Choroid plexus epithelial cell (primary cell): ENCODE measurements around the gene CEP164.
A peak's percentile ranks its signal among the peaks of the same experiment; 100 is the strongest.

Source experiments
- DNase-seq: peaks from one replicate; pipeline ENCODE4 v3.0.0-alpha.2; 2010; ENCODE audit warnings: low read depth
- H3K4me3 ChIP-seq: 2 replicates; pipeline ENCODE4 v1.5.1; 2011; ENCODE audit warnings: low read depth, mild to moderate bottlenecking, control low read depth, low read length, moderate library complexity
- TF ChIP-seq, protein P1 (sequence below): conservative IDR thresholded peaks from 2 replicates; pipeline ENCODE4 v1.5.1; 2011; ENCODE audit warnings: low read depth, mild to moderate bottlenecking, control low read depth, inconsistent platforms, low read length, moderate library complexity

The CEP164 gene

DNA sequence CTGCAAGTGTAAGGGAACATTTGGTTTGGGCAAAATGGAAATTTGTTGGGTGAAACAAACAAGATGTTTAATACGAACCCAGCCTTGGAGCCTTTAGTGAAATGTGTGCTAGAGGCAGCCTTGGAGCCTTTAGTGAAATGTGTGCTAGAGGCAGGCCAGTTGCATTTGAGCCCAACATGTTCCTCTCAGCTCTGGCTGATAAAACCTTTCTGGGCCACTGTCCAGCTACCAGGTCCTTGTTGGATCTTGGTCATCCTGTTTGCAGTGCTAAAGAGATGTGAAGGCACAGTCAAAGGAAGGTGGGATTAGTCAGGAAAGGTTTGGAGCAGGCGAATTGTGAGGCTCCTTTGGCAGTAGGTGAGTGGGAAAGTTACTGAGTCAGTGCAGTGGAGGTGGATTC, 48.9 kb downstream of the CEP164 start:
- no peak overlapping the region for H3K4me3 ChIP-seq
- DNase-seq = no peak
- TF ChIP-seq, protein P1, sequence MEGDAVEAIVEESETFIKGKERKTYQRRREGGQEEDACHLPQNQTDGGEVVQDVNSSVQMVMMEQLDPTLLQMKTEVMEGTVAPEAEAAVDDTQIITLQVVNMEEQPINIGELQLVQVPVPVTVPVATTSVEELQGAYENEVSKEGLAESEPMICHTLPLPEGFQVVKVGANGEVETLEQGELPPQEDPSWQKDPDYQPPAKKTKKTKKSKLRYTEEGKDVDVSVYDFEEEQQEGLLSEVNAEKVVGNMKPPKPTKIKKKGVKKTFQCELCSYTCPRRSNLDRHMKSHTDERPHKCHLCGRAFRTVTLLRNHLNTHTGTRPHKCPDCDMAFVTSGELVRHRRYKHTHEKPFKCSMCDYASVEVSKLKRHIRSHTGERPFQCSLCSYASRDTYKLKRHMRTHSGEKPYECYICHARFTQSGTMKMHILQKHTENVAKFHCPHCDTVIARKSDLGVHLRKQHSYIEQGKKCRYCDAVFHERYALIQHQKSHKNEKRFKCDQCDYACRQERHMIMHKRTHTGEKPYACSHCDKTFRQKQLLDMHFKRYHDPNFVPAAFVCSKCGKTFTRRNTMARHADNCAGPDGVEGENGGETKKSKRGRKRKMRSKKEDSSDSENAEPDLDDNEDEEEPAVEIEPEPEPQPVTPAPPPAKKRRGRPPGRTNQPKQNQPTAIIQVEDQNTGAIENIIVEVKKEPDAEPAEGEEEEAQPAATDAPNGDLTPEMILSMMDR = no peak

DNA sequence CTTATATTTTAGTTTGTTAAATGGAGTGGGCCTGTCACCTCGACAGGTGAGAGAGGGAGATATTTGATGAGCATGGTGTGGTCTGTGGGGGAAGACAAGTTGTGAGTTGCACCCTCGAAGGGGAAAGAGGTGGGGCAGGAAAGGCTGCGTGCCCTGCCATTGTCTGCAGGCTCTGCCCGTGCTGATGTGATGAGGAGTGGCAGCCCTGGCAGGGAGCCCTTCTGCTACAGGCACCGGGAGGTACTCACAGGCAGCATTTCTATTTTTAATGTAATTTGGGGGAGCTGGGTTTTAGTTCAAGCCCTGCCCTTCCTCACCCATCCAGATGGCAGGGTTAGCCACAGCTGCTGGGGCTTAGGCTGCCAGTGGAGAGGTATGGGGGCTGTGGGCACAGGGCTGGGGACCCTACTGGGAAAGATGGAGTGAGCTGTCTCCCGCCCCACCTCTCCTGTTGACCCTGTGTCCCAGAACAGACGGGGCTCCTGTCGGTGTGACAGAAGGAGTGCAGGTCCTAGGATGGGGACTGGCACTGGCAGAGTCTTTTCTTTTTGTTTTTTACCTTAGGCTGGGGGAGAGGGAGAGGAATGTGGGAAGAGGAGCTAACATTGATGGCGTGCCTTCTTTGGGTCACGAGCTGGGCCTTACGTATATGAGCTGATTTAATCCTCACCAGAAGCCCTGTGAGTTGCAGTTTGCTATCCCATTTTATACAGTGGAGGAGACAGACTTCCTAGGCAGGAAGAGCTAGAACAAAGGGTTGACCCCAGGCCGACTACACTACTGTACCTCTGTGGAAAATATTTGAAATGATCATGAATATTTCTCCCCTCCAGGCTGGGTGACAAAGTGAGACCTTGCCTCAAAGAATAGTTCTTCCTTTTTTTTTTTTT, 51.6 kb downstream of the CEP164 start:
- no peak overlapping the region for H3K4me3 ChIP-seq
- no peak for DNase-seq
- TF ChIP-seq, protein P1 = no peak

DNA sequence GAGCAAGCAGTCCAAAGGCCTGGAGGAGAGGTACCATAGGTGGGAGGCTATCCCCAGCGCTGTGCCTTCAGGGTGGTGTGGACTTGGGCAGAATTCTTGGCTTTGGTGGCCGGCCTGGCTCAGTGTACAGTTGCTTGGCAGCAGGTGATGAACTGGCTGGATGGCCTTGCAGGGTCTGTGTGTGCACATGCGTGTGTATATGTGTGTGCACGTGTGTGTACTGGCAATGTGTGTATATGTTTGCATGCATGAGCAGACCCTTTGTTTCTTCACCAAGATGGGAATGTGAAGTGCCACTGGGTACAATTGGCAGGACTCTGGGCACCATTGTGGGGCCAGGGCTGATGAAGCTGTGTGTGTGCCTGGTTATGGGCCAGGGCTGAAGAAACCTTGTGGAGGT, 53.0 kb downstream of the CEP164 start:
- DNase-seq = no peak
- TF ChIP-seq, protein P1 = no peak
- H3K4me3 ChIP-seq = no peak overlapping the region

DNA sequence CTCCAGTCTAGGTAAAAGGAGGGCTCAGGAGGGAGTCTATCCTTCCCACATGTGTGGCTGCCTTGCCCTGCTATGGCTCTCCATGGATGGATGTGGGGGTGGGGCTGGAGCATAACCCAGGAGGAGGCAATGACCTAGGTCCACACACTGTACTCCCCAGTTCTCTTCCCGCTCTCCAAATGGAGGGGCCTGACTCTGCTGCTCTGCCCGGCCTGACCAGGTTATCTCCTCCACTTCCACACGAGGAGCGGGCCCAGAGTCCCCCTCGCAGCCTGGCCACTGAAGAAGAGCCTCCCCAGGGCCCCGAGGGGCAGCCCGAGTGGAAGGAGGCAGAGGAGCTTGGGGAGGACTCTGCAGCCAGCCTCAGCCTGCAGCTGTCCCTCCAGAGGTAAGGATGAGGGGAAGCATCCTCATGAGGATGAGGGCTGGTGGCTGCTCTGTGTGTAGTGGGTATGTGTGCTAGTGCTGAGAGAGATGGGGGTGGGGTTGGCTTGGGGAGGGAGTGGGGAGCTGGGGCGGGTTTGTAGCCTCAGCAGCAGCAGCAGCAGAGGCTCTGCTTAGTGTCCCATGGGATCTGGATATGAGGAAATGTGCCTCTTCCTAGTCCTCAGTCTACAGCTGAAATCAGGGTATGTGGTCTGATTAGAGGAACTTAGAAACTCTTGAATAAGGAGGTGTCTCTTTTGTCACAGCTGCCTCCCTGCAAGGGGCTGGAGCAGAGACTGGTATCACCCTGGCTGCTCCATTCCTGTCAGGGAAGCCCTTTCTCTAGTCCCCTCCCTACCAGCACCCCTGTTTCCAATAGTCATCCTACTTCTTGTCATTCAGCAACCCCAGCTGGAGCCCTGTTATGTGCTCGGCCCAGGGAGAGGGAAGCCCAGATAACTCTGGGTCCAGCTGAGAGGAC, 54.1 kb downstream of the CEP164 start:
- DNase-seq = no peak
- TF ChIP-seq, protein P1 = no peak
- H3K4me3 ChIP-seq = no peak overlapping the region

DNA sequence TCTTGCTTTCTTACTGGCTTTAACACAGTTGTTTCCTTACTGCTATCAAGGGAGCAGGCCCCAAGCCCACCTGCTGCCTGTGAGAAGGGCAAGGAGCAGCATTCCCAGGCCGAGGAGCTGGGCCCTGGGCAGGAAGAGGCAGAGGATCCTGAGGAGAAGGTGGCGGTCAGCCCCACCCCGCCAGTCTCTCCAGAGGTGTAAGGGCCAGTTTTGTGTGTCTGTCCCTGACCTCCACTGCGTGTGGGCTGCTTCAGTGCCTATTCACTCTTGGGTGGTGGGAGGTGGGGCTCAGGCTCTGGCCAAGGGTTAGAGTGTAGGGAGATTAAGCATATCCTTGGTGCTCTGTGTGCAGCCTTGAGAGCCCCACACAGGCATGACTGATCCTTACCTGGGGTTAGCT, 55.1 kb downstream of the CEP164 start:
- TF ChIP-seq, protein P1 = no peak
- H3K4me3 ChIP-seq = no peak overlapping the region
- DNase-seq = no peak

DNA sequence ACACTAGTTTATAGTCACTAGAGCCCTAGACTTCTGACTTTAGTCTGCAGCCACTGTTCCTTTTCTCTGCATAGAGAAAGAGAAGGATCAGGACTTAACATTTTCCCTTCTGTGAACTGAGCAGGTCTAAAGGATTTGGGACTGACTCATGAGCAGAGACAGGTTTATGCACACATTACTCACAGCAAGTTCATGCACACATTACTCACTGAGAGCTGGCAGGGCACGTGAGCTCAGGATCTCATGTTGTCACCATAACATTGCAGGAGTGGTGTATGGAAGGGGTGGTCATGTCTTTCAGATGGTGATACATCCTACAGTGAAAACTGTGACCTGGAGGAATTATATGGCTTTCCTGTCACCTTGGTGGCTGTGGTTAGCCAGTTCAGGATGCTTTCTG, 56.4 kb downstream of the CEP164 start:
- TF ChIP-seq, protein P1 = no peak
- H3K4me3 ChIP-seq = no peak overlapping the region
- DNase-seq = peak; percentile 85
